ENCODE results near the gene NOL12.

The NOL12 gene

DNA sequence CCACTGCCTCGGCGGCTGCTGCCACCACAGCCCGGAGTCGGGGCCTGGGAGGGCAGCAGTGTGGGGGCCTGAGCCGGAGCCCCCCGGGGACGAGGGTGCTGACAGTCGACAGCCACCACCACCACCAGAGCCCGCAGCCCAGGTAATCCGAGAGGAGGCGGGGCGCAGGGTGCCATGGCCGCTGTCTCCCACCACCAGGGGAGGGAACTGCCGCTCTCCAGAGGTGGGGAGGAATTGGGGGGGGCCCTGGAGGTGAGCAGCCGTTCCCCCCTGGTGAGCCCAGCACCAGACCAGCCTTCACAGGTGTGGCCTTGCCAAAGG lies 23.3 kb downstream of the NOL12 start:
- Histone ChIP-seq H2AFZ (ENCODE audit: low read depth, low read length) (no peak overlapping the region), H3K4me3 (ENCODE audit: low read depth in 1 of 2, low read length in 2 of 2) (no peak overlapping the region), H3K27me3 (ENCODE audit: insufficient read depth, low read length, poor library complexity) (no peaks in the 10 kb centered on the region), H3K36me3 (ENCODE audit: insufficient read depth, low read length) (no peaks in the 10 kb centered on the region), H4K20me1 (ENCODE audit: insufficient read depth, low read length) (no peaks in the 10 kb centered on the region), H3K27ac (ENCODE audit: low read length) (no peak overlapping the region), H3K9ac (ENCODE audit: low read depth, low read length) (no peak overlapping the region), H3K79me2 (ENCODE audit: insufficient read depth, low read length) (no peaks in the 10 kb centered on the region), H3K9me3 (ENCODE audit: insufficient read depth, low read length, severe bottlenecking) (no peaks in the 10 kb centered on the region), H3K4me2 (ENCODE audit: insufficient read depth, low read length) (no peak overlapping the region), H3K4me1 (ENCODE audit: insufficient read depth, low read length) (no peaks in the 10 kb centered on the region)
- TF ChIP-seq, protein P1, sequence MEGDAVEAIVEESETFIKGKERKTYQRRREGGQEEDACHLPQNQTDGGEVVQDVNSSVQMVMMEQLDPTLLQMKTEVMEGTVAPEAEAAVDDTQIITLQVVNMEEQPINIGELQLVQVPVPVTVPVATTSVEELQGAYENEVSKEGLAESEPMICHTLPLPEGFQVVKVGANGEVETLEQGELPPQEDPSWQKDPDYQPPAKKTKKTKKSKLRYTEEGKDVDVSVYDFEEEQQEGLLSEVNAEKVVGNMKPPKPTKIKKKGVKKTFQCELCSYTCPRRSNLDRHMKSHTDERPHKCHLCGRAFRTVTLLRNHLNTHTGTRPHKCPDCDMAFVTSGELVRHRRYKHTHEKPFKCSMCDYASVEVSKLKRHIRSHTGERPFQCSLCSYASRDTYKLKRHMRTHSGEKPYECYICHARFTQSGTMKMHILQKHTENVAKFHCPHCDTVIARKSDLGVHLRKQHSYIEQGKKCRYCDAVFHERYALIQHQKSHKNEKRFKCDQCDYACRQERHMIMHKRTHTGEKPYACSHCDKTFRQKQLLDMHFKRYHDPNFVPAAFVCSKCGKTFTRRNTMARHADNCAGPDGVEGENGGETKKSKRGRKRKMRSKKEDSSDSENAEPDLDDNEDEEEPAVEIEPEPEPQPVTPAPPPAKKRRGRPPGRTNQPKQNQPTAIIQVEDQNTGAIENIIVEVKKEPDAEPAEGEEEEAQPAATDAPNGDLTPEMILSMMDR (IDR thresholded peaks at IDR 0.05; ENCODE audit: borderline replicate concordance, extremely low read depth, low read length, poor library complexity, severe bottlenecking), result no peak
- no peak for TF ChIP-seq EZH2 (IDR thresholded peaks at IDR 0.05; ENCODE audit: borderline replicate concordance, low read depth, low read length, severe bottlenecking)
- ATAC-seq (ENCODE audit: insufficient read depth, low read depth) (no peak), DNase-seq (no peak)

DNA sequence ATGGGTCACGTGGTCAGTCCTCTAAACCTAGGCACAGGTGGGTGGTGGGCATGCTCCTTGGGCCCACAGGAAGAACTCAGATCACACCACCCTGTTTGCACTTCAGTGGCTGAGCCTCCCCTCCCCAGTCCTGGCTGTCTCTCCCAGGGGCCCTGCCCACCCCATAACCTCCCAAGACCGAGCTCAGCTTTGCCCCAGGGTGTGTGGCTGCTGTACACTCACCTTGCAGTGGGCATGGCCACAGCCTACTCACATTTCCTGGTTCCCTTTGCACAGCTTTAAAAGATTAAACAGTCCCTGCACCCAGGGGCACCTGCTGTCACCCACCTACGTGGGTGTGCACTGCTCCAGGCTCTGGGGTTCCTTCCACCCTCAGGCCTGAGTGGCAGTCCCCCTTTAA lies 24.5 kb downstream of the NOL12 start:
- no peak for ATAC-seq (ENCODE audit: insufficient read depth, low read depth)
- no peaks in the 10 kb centered on the region for H3K27me3 ChIP-seq (ENCODE audit: insufficient read depth, low read length, poor library complexity)
- no peak for DNase-seq

DNA sequence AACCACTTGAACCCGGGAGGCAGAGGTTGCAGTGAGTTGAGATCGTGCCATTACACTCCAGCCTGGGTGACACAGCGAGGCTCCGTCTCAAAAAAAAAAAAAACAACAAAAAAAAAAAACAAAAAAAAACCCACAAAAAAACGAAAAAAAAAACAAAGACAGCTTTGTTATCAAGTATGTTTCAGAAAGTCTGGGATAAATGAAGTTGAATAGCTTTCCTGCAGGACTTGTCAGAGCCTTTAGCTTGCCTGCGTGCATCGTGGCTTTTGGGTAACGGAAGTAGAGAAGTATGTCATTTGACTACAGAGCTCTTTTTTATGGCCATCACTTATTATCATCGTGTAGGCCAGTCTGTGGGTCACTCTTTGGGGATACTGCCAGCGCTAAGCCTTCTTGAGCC lies 25.3 kb downstream of the NOL12 start:
- no peaks in the 10 kb centered on the region for H3K27me3 ChIP-seq (ENCODE audit: insufficient read depth, low read length, poor library complexity)

More for the DNA sequence above, 24.5 kb downstream of the NOL12 start:
- Histone ChIP-seq H2AFZ (ENCODE audit: low read depth, low read length) (no peak overlapping the region), H3K9me3 (ENCODE audit: insufficient read depth, low read length, severe bottlenecking) (no peaks in the 10 kb centered on the region), H3K9ac (ENCODE audit: low read depth, low read length) (no peak overlapping the region), H3K79me2 (ENCODE audit: insufficient read depth, low read length) (no peaks in the 10 kb centered on the region), H3K27ac (ENCODE audit: low read length) (no peak overlapping the region), H3K4me1 (ENCODE audit: insufficient read depth, low read length) (no peaks in the 10 kb centered on the region), H4K20me1 (ENCODE audit: insufficient read depth, low read length) (no peaks in the 10 kb centered on the region), H3K4me2 (ENCODE audit: insufficient read depth, low read length) (no peak overlapping the region), H3K36me3 (ENCODE audit: insufficient read depth, low read length) (no peaks in the 10 kb centered on the region), H3K4me3 (ENCODE audit: low read depth in 1 of 2, low read length in 2 of 2) (no peak overlapping the region)
- TF ChIP-seq EZH2 (IDR thresholded peaks at IDR 0.05; ENCODE audit: borderline replicate concordance, low read depth, low read length, severe bottlenecking), result no peak
- TF ChIP-seq, protein P1 (IDR thresholded peaks at IDR 0.05; ENCODE audit: borderline replicate concordance, extremely low read depth, low read length, poor library complexity, severe bottlenecking), result no peak

More for the DNA sequence above, 25.3 kb downstream of the NOL12 start:
- ATAC-seq (ENCODE audit: insufficient read depth, low read depth) (no peak), DNase-seq (no peak)
- H3K9me3 ChIP-seq (ENCODE audit: insufficient read depth, low read length, severe bottlenecking), result no peaks in the 10 kb centered on the region
- H4K20me1 ChIP-seq (ENCODE audit: insufficient read depth, low read length), result no peaks in the 10 kb centered on the region
- no peaks in the 10 kb centered on the region for H3K36me3 ChIP-seq (ENCODE audit: insufficient read depth, low read length)
- no peak overlapping the region for H3K4me3 ChIP-seq (ENCODE audit: low read depth in 1 of 2, low read length in 2 of 2)
- no peaks in the 10 kb centered on the region for H3K4me1 ChIP-seq (ENCODE audit: insufficient read depth, low read length)
- no peaks in the 10 kb centered on the region for H3K79me2 ChIP-seq (ENCODE audit: insufficient read depth, low read length)
- no peak overlapping the region for H3K27ac ChIP-seq (ENCODE audit: low read length)
- no peak for TF ChIP-seq EZH2 (IDR thresholded peaks at IDR 0.05; ENCODE audit: borderline replicate concordance, low read depth, low read length, severe bottlenecking)
- TF ChIP-seq, protein P1 (IDR thresholded peaks at IDR 0.05; ENCODE audit: borderline replicate concordance, extremely low read depth, low read length, poor library complexity, severe bottlenecking), result no peak
- no peak overlapping the region for H2AFZ ChIP-seq (ENCODE audit: low read depth, low read length)
- H3K4me2 ChIP-seq (ENCODE audit: insufficient read depth, low read length), result no peak overlapping the region
- H3K9ac ChIP-seq (ENCODE audit: low read depth, low read length), result no peak overlapping the region

Measured in DND-41 (cell line).